ENCODE data around the gene PLA2G4A.

PLA2G4A gene

GRCh38 chr1:186978596-186979556 lies 150.1 kb downstream of the PLA2G4A start:
- DNase-seq, result no peak
- Mint-ChIP-seq H3K27me3 (peaks cover 7% of the 10 kb centered on the region), H3K4me1 (ENCODE audit: low read depth) (no peaks in the 10 kb centered on the region), H3K27ac (no peak overlapping the region), H3K9me3 (no peaks in the 10 kb centered on the region), H3K36me3 (ENCODE audit: low read depth) (no peaks in the 10 kb centered on the region), H3K4me3 (no peak overlapping the region)

DNA sequence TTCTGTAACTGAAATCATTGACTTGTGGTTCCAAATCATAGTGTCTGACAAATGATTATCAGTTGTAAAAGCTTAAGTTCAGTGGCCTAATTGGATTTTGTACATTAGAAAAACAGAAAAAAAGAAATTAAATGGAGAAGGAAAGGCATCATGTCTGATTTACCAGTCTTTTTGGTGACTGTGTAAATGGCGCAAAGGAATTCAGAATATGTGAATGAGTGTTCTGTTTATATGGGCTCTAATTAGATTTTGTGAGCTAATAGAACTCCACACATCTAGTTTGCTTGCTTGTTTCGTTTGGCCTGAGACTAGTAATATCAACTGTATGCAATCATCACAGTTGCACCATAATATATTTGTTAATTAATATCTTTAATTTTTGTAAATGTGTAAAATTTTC lies 151.7 kb downstream of the PLA2G4A start:
- Mint-ChIP-seq H3K4me1 (ENCODE audit: low read depth) (no peaks in the 10 kb centered on the region), H3K4me3 (no peak overlapping the region), H3K9me3 (no peaks in the 10 kb centered on the region), H3K36me3 (ENCODE audit: low read depth) (no peaks in the 10 kb centered on the region), H3K27ac (no peak overlapping the region), H3K27me3 (peaks cover 7% of the 10 kb centered on the region)
- DNase-seq, result no peak

- Mint-ChIP-seq H3K4me3 (no peak overlapping the region), H3K27me3 (peaks cover 7% of the 10 kb centered on the region), H3K36me3 (ENCODE audit: low read depth) (no peaks in the 10 kb centered on the region), H3K9me3 (no peaks in the 10 kb centered on the region), H3K4me1 (ENCODE audit: low read depth) (no peaks in the 10 kb centered on the region), H3K27ac (no peak overlapping the region)
- no peak for DNase-seq
These were observed 153.4 kb downstream of the PLA2G4A start for GRCh38 chr1:186982116-186982515.

DNA sequence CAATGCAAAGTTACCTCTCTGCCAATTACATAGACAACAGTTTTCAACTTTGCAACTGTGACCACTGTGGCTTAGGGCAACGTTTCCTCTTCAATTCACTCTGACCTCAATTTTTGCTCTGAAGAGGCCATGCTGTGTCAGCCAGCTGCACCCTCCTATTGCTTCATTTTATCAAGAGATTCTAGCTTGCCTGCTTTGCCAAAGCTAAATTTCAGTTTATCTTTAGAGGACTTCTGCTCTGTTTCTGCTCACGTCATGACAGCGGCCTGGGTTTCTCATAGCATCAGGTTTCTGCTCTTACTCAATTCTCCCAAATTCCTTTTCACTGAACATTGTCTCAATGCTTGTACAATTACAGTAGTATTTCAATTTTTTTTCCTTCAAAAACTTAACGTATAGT lies 154.6 kb downstream of the PLA2G4A start:
- H3K27ac Mint-ChIP-seq, result no peak overlapping the region

GRCh38 chr1:186984959-186985358 lies 156.2 kb downstream of the PLA2G4A start:
- no peaks in the 10 kb centered on the region for H3K9me3 Mint-ChIP-seq
- H3K4me1 Mint-ChIP-seq (ENCODE audit: low read depth), result no peaks in the 10 kb centered on the region
- no peak overlapping the region for H3K27ac Mint-ChIP-seq
- H3K36me3 Mint-ChIP-seq (ENCODE audit: low read depth), result no peaks in the 10 kb centered on the region
- H3K27me3 Mint-ChIP-seq, result peaks cover 4% of the 10 kb centered on the region
- no peak for DNase-seq
- H3K4me3 Mint-ChIP-seq, result no peak overlapping the region

More for the DNA sequence above, 154.6 kb downstream of the PLA2G4A start:
- H3K9me3 Mint-ChIP-seq, result no peaks in the 10 kb centered on the region
- no peak overlapping the region for H3K4me3 Mint-ChIP-seq
- no peak for DNase-seq
- peaks cover 7% of the 10 kb centered on the region for H3K27me3 Mint-ChIP-seq
- no peaks in the 10 kb centered on the region for H3K36me3 Mint-ChIP-seq (ENCODE audit: low read depth)
- H3K4me1 Mint-ChIP-seq (ENCODE audit: low read depth), result no peaks in the 10 kb centered on the region

GRCh38 chr1:186985889-186986491 lies 157.2 kb downstream of the PLA2G4A start:
- Mint-ChIP-seq H3K9me3 (no peaks in the 10 kb centered on the region), H3K27ac (no peak overlapping the region), H3K27me3 (no peaks in the 10 kb centered on the region), H3K36me3 (ENCODE audit: low read depth) (no peaks in the 10 kb centered on the region), H3K4me1 (ENCODE audit: low read depth) (no peaks in the 10 kb centered on the region), H3K4me3 (no peak overlapping the region)
- no peak for DNase-seq

- H3K27ac Mint-ChIP-seq, result no peak overlapping the region
- DNase-seq, result no peak
- no peaks in the 10 kb centered on the region for H3K27me3 Mint-ChIP-seq
- no peak overlapping the region for H3K4me3 Mint-ChIP-seq
- no peaks in the 10 kb centered on the region for H3K36me3 Mint-ChIP-seq (ENCODE audit: low read depth)
- H3K4me1 Mint-ChIP-seq (ENCODE audit: low read depth), result no peaks in the 10 kb centered on the region
- H3K9me3 Mint-ChIP-seq, result no peaks in the 10 kb centered on the region
These were observed 158.3 kb downstream of the PLA2G4A start for GRCh38 chr1:186987065-186987464.

GRCh38 chr1:186987769-186988168 lies 159.0 kb downstream of the PLA2G4A start:
- Mint-ChIP-seq H3K27ac (no peak overlapping the region), H3K27me3 (no peaks in the 10 kb centered on the region), H3K4me1 (ENCODE audit: low read depth) (no peaks in the 10 kb centered on the region), H3K9me3 (no peaks in the 10 kb centered on the region), H3K4me3 (no peak overlapping the region), H3K36me3 (ENCODE audit: low read depth) (no peaks in the 10 kb centered on the region)
- DNase-seq, result no peak

- Mint-ChIP-seq H3K9me3 (no peaks in the 10 kb centered on the region), H3K4me1 (ENCODE audit: low read depth) (no peaks in the 10 kb centered on the region), H3K27me3 (no peaks in the 10 kb centered on the region), H3K4me3 (no peak overlapping the region), H3K27ac (no peak overlapping the region), H3K36me3 (ENCODE audit: low read depth) (no peaks in the 10 kb centered on the region)
- no peak for DNase-seq
These were observed 165.2 kb downstream of the PLA2G4A start for GRCh38 chr1:186993996-186994395.

DNA sequence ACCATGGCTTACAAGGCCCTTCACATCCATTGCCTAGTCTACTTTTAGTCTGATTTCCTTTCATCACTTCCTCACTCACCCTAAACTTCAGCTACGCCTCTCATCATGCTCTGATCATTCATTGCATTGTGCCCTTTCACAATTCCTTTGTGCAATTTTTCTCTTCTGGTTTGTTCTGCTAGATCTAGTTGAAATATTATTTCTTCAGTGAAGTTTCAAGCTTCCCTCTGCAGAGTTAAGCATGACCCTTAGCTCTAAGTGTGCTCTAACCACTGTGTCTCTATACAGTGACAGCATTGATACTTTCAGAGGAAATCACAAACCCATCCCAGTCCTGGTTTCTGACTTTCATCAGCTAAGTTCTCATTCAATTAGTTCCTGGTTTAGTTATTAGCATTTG lies 166.1 kb downstream of the PLA2G4A start:
- DNase-seq, result no peak
- Mint-ChIP-seq H3K36me3 (ENCODE audit: low read depth) (no peaks in the 10 kb centered on the region), H3K4me3 (no peak overlapping the region), H3K4me1 (ENCODE audit: low read depth) (no peaks in the 10 kb centered on the region), H3K27ac (no peak overlapping the region), H3K27me3 (no peaks in the 10 kb centered on the region), H3K9me3 (no peaks in the 10 kb centered on the region)

GRCh38 chr1:186996816-186997215 lies 168.1 kb downstream of the PLA2G4A start:
- no peak overlapping the region for H3K4me3 Mint-ChIP-seq
- H3K4me1 Mint-ChIP-seq (ENCODE audit: low read depth), result no peaks in the 10 kb centered on the region
- H3K9me3 Mint-ChIP-seq, result no peaks in the 10 kb centered on the region
- H3K27me3 Mint-ChIP-seq, result peaks cover 9% of the 10 kb centered on the region
- no peaks in the 10 kb centered on the region for H3K36me3 Mint-ChIP-seq (ENCODE audit: low read depth)
- no peak overlapping the region for H3K27ac Mint-ChIP-seq
- no peak for DNase-seq

DNA sequence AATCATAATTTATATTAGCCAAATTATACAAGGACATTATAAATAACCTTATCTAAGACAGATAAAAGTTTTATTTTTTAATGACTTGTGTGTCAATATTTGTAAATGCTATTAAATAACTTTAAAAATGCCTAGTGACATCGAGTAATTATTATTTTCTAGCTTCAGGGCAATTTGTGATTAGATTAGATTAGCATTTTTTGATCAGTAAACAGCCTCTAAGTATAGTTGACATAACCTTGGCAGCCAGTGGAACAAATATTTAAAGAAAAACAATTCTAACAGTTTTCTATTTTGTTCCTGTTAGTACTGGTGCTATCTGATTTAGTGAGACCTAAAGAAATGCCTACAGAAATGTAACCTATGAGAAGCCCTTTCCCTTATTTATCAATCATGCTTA lies 169.1 kb downstream of the PLA2G4A start:
- no peak for DNase-seq
- H3K36me3 Mint-ChIP-seq (ENCODE audit: low read depth), result no peaks in the 10 kb centered on the region
- no peak overlapping the region for H3K4me3 Mint-ChIP-seq
- H3K27ac Mint-ChIP-seq, result no peak overlapping the region
- no peaks in the 10 kb centered on the region for H3K9me3 Mint-ChIP-seq
- peaks cover 9% of the 10 kb centered on the region for H3K27me3 Mint-ChIP-seq
- no peaks in the 10 kb centered on the region for H3K4me1 Mint-ChIP-seq (ENCODE audit: low read depth)

GRCh38 chr1:186999506-186999905 lies 170.8 kb downstream of the PLA2G4A start:
- Mint-ChIP-seq H3K27me3 (peaks cover 9% of the 10 kb centered on the region), H3K36me3 (ENCODE audit: low read depth) (no peaks in the 10 kb centered on the region), H3K4me1 (ENCODE audit: low read depth) (no peaks in the 10 kb centered on the region), H3K4me3 (no peak overlapping the region), H3K27ac (no peak overlapping the region), H3K9me3 (no peaks in the 10 kb centered on the region)
- no peak for DNase-seq

- DNase-seq, result no peak
- no peaks in the 10 kb centered on the region for H3K36me3 Mint-ChIP-seq (ENCODE audit: low read depth)
- H3K27me3 Mint-ChIP-seq, result peaks cover 11% of the 10 kb centered on the region
- peaks cover 1% of the 10 kb centered on the region for H3K9me3 Mint-ChIP-seq
- no peak overlapping the region for H3K27ac Mint-ChIP-seq
- no peaks in the 10 kb centered on the region for H3K4me1 Mint-ChIP-seq (ENCODE audit: low read depth)
- no peak overlapping the region for H3K4me3 Mint-ChIP-seq
These were observed 172.6 kb downstream of the PLA2G4A start for GRCh38 chr1:187001198-187001889.

- H3K4me3 Mint-ChIP-seq, result no peak overlapping the region
- H3K36me3 Mint-ChIP-seq (ENCODE audit: low read depth), result no peaks in the 10 kb centered on the region
- no peak for DNase-seq
- H3K27me3 Mint-ChIP-seq, result peaks cover 12% of the 10 kb centered on the region
- H3K27ac Mint-ChIP-seq, result no peak overlapping the region
- H3K9me3 Mint-ChIP-seq, result peaks cover 5% of the 10 kb centered on the region
- no peaks in the 10 kb centered on the region for H3K4me1 Mint-ChIP-seq (ENCODE audit: low read depth)
These were observed 174.6 kb downstream of the PLA2G4A start for GRCh38 chr1:187003353-187003752.
